Measurements from ENCODE around the gene ETF1. TPM values are rescaled to one million over a fixed set of nuclear protein-coding genes. Genes with fewer than 3 reads are reported as not detected.

ETF1 gene
- total and polyA plus RNA-seq, 2 donors (not counting 1 experiment from before 2014, with no cell fraction given): 10.2 to 50.5 TPM

- DNase-seq: no peak
- CTCF ChIA-PET: interaction anchor here (1.1 to 1.3 kb wide), 2 partner anchors 13 to 64 kb away, joined by 3 to 5 read pairs; no protein-coding TSS in a partner anchor
- H3K36me3 ChIP-seq (replicated peaks in 1 of 2; ENCODE audit: control extremely low read depth in 1 of 2, control insufficient read depth in 1 of 2, extremely low read depth in 1 of 2, insufficient read depth in 2 of 2, low read length in 1 of 2): peaks cover 13 to 93% of the 10 kb centered on the region in 2 experiments
- H2AFZ ChIP-seq (ENCODE audit: insufficient read depth, low read depth, low read length, poor library complexity, severe bottlenecking): no peak overlapping the region
- Mint-ChIP-seq H3K4me1 (peaks cover 13% of the 10 kb centered on the region), H3K9me3 (ENCODE audit: insufficient read depth) (no peaks in the 10 kb centered on the region), H3K27ac (no peak overlapping the region), H3K4me3 (no peak overlapping the region), H3K27me3 (no peaks in the 10 kb centered on the region)
- peaks cover 58% of the 10 kb centered on the region for H3K79me2 ChIP-seq (ENCODE audit: control insufficient read depth, insufficient read depth, low read length)
- no peak for TF ChIP-seq EZH2 (IDR thresholded peaks at IDR 0.05; ENCODE audit: borderline replicate concordance, insufficient read depth, low read depth, low read length, poor library complexity, severe bottlenecking)
- TF ChIP-seq CTCF (IDR thresholded peaks at IDR 0.05): no peak
- H3K9me3 ChIP-seq (ENCODE audit: control extremely low read depth in 1 of 3, control insufficient read depth in 2 of 3, insufficient read depth in 1 of 3, low read length in 2 of 3): no peaks in the 10 kb centered on the region
- no peaks in the 10 kb centered on the region for H3K27me3 ChIP-seq (replicated peaks in 1 of 4; ENCODE audit: control extremely low read depth in 1 of 4, control insufficient read depth in 3 of 4, insufficient read depth in 4 of 4, low read length in 3 of 4)
- H3K4me1 ChIP-seq (ENCODE audit: control insufficient read depth in 2 of 2, insufficient read depth in 2 of 2, low read length in 2 of 2): no peaks in the 10 kb centered on the region
- H4K20me1 ChIP-seq (ENCODE audit: control insufficient read depth, insufficient read depth, low read length, poor library complexity, severe bottlenecking): peaks cover 22% of the 10 kb centered on the region
- intact Hi-C loops (cut with micrococcal nuclease): no loop called here
- H3K9ac ChIP-seq (ENCODE audit: low read length): no peak overlapping the region
- no peak for ATAC-seq (ENCODE audit: low read depth)
- H3K4me2 ChIP-seq (replicated peaks; ENCODE audit: low read depth, low read length, poor library complexity, severe bottlenecking): no peak overlapping the region
- POLR2A ChIA-PET: no interaction called here
- no CpG with 5 or more reads among the region's 3 CpGs for WGBS (ENCODE audit: insufficient coverage)
- no peak overlapping the region for H3K4me3 ChIP-seq (ENCODE audit: control extremely low read depth in 1 of 5, extremely low read depth in 1 of 5, insufficient read depth in 1 of 5, low read depth in 2 of 5, low read length in 4 of 5)
- no peak overlapping the region for H3K27ac ChIP-seq (ENCODE audit: low read length in 2 of 2)
Observed at GRCh38 chr5:138566792-138567191, 23.8 kb upstream of the ETF1 start.

GRCh38 chr5:138565100-138565821 is 22.2 kb upstream of the ETF1 start:
- WGBS (ENCODE audit: insufficient coverage): 80% methylated on average over 2 of the region's 7 CpGs

More at GRCh38 chr5:138565100-138565821, 22.2 kb upstream of the ETF1 start:
- H3K9ac ChIP-seq (ENCODE audit: low read length): no peak overlapping the region
- Mint-ChIP-seq H3K9me3 (ENCODE audit: insufficient read depth) (no peaks in the 10 kb centered on the region), H3K27me3 (no peaks in the 10 kb centered on the region), H3K4me1 (peaks cover 10% of the 10 kb centered on the region), H3K27ac (no peak overlapping the region), H3K4me3 (no peak overlapping the region)
- CTCF ChIA-PET: interaction anchor here (0.8 to 1.3 kb wide), 3 partner anchors 10 to 62 kb away, joined by 3 to 5 read pairs (median 3); no protein-coding TSS in a partner anchor
- POLR2A ChIA-PET: no interaction called here
- no peak overlapping the region for H3K4me2 ChIP-seq (replicated peaks; ENCODE audit: low read depth, low read length, poor library complexity, severe bottlenecking)
- H4K20me1 ChIP-seq (ENCODE audit: control insufficient read depth, insufficient read depth, low read length, poor library complexity, severe bottlenecking): peaks cover 17% of the 10 kb centered on the region
- intact Hi-C loops (cut with micrococcal nuclease): no loop called here
- no peaks in the 10 kb centered on the region for H3K4me1 ChIP-seq (ENCODE audit: control insufficient read depth in 2 of 2, insufficient read depth in 2 of 2, low read length in 2 of 2)
- no peak for ATAC-seq (ENCODE audit: low read depth)
- H2AFZ ChIP-seq (ENCODE audit: insufficient read depth, low read depth, low read length, poor library complexity, severe bottlenecking): no peak overlapping the region
- no peak overlapping the region for H3K4me3 ChIP-seq (ENCODE audit: control extremely low read depth in 1 of 5, extremely low read depth in 1 of 5, insufficient read depth in 1 of 5, low read depth in 2 of 5, low read length in 4 of 5)
- peaks cover 47% of the 10 kb centered on the region for H3K79me2 ChIP-seq (ENCODE audit: control insufficient read depth, insufficient read depth, low read length)
- no peak for DNase-seq
- TF ChIP-seq CTCF (IDR thresholded peaks at IDR 0.05) (no peak), EZH2 (IDR thresholded peaks at IDR 0.05; ENCODE audit: borderline replicate concordance, insufficient read depth, low read depth, low read length, poor library complexity, severe bottlenecking) (no peak)
- H3K27me3 ChIP-seq (replicated peaks in 1 of 4; ENCODE audit: control extremely low read depth in 1 of 4, control insufficient read depth in 3 of 4, insufficient read depth in 4 of 4, low read length in 3 of 4): no peaks in the 10 kb centered on the region
- no peak overlapping the region for H3K27ac ChIP-seq (ENCODE audit: low read length in 2 of 2)
- peaks cover 13 to 92% of the 10 kb centered on the region in 2 experiments for H3K36me3 ChIP-seq (replicated peaks in 1 of 2; ENCODE audit: control extremely low read depth in 1 of 2, control insufficient read depth in 1 of 2, extremely low read depth in 1 of 2, insufficient read depth in 2 of 2, low read length in 1 of 2)
- no peaks in the 10 kb centered on the region for H3K9me3 ChIP-seq (ENCODE audit: control extremely low read depth in 1 of 3, control insufficient read depth in 2 of 3, insufficient read depth in 1 of 3, low read length in 2 of 3)

Data from B cell (primary cell).